NCI-H1930 (cell line): ENCODE results near the gene G3BP2.

ENCODE experiments used
- DNase-seq, 2 experiments: peaks; one replicate each; lab custom pipeline; 2025; lab: John Stamatoyannopoulos, UW

Gene G3BP2

GRCh38 chr4:75637827-75638226 lies 35.4 kb downstream of the G3BP2 start:
- DNase-seq = no peak

GRCh38 chr4:75637176-75637575 lies 36.0 kb downstream of the G3BP2 start:
- no peak for DNase-seq

DNA sequence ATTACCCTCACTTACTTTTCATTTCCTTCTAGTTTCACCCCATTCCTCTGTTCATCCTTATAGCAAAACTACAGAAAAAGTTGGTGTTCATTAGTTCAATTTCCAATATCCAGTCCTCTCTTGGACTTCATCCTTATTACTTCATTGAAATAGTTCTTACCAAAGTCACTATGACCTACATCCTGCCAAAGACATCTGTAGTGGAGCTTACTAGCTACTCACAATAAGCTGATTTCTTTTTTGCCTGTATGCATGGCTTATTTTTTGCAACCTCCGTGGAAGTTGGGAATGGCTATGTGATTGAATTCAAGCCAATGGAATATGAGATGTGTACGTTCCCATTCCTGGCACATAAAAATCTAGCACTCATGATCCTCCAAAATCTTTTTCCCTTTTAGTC lies 38.3 kb downstream of the G3BP2 start:
- DNase-seq = no peak

DNA sequence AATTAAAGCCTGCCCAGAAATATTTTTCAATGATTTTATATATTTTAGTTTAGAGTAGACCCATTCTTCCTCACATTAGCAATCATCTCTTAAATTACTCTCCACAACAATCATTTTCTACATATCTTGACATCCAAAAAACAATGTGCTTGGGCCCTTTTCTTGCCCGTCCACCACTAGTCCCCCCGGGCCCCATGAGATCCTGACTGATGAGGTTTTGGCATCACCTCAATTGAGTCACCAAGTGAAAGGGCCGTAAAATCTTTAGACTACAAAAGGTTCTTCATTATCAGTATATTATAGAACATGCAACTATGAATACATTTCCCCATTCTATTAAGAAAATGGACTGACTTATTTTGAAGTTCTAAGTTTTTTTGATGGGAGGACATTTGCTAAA lies 38.9 kb downstream of the G3BP2 start:
- no peak for DNase-seq

DNA sequence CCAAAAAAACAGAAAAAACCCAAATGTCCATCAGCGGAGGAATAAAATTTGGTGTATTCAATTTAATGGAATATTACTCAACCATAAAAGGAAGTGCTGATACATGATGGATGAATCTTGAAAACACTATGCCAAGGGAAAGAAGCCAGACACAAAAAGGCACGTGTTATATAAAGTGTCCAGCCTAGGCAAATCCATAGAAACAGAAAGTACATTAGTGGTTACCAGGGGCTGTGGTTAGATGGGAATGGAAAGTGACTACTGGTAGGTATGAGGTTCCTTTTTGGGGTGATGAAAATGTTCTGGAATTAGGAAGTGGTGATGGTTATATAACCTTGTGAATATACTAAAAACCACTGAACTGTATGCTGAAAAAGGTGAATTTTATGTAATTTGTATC lies 39.4 kb downstream of the G3BP2 start:
- DNase-seq = no peak

DNA sequence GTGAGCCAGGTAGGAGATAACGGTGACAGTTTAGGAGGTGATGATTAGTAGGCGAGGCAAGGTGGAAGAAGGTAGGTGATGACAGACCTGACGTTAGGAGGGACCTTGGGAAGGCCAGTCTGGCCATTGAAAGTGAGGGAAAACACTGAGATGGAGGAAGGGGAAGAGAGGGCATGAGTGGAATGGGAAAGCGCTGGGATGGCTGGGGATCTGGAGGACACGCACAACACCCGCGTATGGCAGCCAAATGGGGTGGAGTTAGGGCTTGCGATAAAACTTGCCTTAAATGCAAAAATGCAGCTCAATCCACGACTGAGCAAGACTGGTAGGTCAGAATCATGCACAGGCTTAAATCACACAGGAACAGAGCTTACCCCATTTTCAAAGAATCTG lies 42.3 kb downstream of the G3BP2 start:
- no peak for DNase-seq

- DNase-seq = peak; percentile 88 to 94
Observed at GRCh38 chr4:75630174-75630936, 42.9 kb downstream of the G3BP2 start, which contains the start of gene CDKL2. CDKL2 (minus strand) TSS chr4:75630528; CDS start chr4:75625988, 4,540 bp downstream.

- DNase-seq = no peak
Observed at GRCh38 chr4:75629239-75629638, 44.0 kb downstream of the G3BP2 start.

GRCh38 chr4:75623026-75623425 lies 50.2 kb downstream of the G3BP2 start:
- DNase-seq = no peak

DNA sequence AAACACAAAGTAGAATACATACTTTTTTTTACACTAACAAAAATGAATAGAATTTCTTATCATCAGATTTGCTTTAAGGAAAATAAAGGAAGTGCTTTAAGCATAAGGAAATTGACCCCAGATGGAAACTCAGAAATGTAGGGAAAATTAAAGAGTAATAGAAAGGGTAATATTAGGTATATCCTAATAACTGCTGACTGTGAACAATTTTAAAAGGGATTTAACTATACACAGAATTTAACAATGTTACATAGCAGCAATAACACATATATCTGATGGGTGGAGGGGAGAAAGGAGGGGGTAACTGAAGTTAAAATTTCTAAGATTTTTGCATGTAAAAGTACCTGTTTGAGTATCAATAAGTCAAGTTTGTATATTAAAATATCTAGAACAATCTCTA lies 51.5 kb downstream of the G3BP2 start:
- no peak for DNase-seq

- DNase-seq = no peak
Observed at GRCh38 chr4:75612306-75612705, 60.9 kb downstream of the G3BP2 start.

- DNase-seq = no peak
Observed at GRCh38 chr4:75605928-75606327, 67.3 kb downstream of the G3BP2 start.

GRCh38 chr4:75599647-75600046 lies 73.6 kb downstream of the G3BP2 start:
- no peak for DNase-seq

DNA sequence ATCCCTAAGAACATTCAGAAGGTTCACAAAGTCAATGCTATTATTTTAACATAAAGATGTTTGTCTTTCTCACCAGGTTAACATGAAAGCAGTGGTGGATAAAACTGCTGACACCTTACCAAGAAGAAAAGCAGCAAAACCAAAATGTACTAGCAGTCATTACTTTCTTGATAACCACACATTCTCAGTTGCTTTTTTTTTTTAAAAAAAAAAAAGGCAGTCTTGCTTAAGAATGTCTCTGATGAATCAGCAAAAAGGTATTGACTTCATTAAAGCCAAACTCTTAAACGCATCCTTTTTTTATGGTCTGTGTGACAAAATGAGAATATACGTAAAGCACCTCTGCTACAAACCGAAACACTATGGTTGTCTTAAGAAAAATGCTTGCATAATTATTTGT lies 74.8 kb downstream of the G3BP2 start:
- DNase-seq = no peak

- DNase-seq = no peak
Observed at GRCh38 chr4:75596061-75596460, 77.2 kb downstream of the G3BP2 start.

GRCh38 chr4:75593393-75593792 lies 79.8 kb downstream of the G3BP2 start:
- no peak for DNase-seq
